SK-N-MC (cell line): ENCODE results near the gene CDSN.

Experiments used
- DNase-seq: peaks from one replicate; pipeline ENCODE4 v3.0.0-alpha.2; 2011; ENCODE audit warnings: low read depth, low spot score
- H3K27ac ChIP-seq: fragments of 200-600 bp; sonication (generic); 2 replicates; pipeline ENCODE4 v1.5.1; 2016; ENCODE audit warnings: mixed run types
- H3K36me3 ChIP-seq: fragments of 200-600 bp; sonication (generic); 2 replicates; pipeline ENCODE4 v1.6.1; 2017; ENCODE audit warnings: antibody characterized with exemption, low read length, mixed read lengths; ENCODE audit not compliant: insufficient read depth
- H3K4me3 ChIP-seq: fragments of 200-600 bp; sonication (generic); 2 replicates; pipeline ENCODE4 v1.5.1; 2016
- H3K9ac ChIP-seq: fragments of 200-600 bp; sonication (generic); 2 replicates; pipeline ENCODE4 v1.8.0; 2017; ENCODE audit warnings: mixed run types, mixed read lengths; ENCODE audit not compliant: insufficient read length
- H3K9me3 ChIP-seq: fragments of 200-600 bp; sonication (generic); 2 replicates; pipeline ENCODE4 v1.6.1; 2017; ENCODE audit warnings: low read depth, mild to moderate bottlenecking, antibody characterized with exemption, low read length, moderate library complexity, mixed read lengths
- EZH2 ChIP-seq: fragments of 200-600 bp; sonication (generic); IDR thresholded peaks from one replicate; pipeline ENCODE4 v1.6.1; 2017; ENCODE audit warnings: antibody characterized with exemption
- FOXP2 ChIP-seq: optimal IDR thresholded peaks from 2 replicates; pipeline ENCODE3; 2011; ENCODE audit warnings: mild to moderate bottlenecking, moderate library complexity; ENCODE audit not compliant: insufficient read depth; ENCODE audit errors: extremely low read length, control extremely low read depth
- POLR2AphosphoS5 ChIP-seq: IDR thresholded peaks from 2 replicates; pipeline ENCODE4 v1.6.1; 2012; ENCODE audit warnings: mild to moderate bottlenecking, low read depth, low read length, borderline replicate concordance

Gene CDSN

GRCh38 chr6:31149827-31150447, 29.7 kb upstream of the CDSN start:
- Histone ChIP-seq H3K9ac (no peak overlapping the region), H3K4me3 (no peak overlapping the region), H3K27ac (no peak overlapping the region), H3K36me3 (peaks cover 8% of the 10 kb centered on the region; the same call in 1 of the 2 replicates), H3K9me3 (no peaks in the 10 kb centered on the region)
- no peak for TF ChIP-seq FOXP2
- no peak for TF ChIP-seq EZH2
- no peak for TF ChIP-seq POLR2AphosphoS5
- DNase-seq: no peak

DNA sequence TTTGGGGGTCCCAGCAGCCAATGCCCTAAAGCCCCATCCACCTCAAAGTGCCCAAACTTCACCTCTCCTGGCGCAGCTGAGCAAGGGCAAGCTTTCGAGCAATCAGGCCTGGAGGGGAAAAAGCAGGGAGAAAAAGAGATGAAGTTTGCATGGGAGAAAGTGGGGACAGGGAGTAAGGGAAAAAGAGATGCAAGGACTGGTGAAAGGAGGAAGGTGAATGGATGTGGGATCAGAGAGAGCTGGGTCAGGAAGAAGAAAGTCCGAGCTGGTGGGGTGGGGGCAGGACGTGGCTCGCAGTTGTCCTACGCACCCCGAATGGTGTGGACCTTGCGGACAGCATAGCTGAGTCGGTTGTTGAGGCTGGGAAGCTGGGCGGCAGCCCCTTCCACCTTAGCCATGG, 25.1 kb upstream of the CDSN start:
- H3K9me3 ChIP-seq: no peaks in the 10 kb centered on the region
- no peak overlapping the region for H3K4me3 ChIP-seq
- H3K36me3 ChIP-seq: peaks cover 13% of the 10 kb centered on the region; the same call in 1 of the 2 replicates
- DNase-seq: no peak
- no peak overlapping the region for H3K9ac ChIP-seq
- TF ChIP-seq POLR2AphosphoS5 (no peak), FOXP2 (no peak), EZH2 (no peak)
- H3K27ac ChIP-seq: no peak overlapping the region

DNA sequence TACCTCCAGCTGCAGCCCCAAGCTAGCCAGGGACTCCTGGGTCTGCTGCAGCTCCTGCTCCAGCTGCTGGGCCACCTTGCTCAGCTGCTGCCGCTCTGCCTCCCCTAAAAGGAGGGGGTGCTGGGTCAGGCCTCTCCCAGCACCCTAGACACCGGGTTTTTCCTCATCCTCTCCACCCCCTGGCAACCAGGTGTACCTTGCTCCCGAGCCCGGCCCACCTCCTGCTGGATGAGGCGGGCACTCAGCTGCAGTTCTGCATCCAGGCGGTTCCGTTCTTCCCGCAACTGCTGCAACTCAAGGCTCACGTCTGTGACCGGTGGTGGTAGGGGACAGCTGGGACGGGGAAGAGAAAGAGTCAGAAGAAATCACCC, 24.7 kb upstream of the CDSN start:
- no peak for TF ChIP-seq EZH2
- no peak overlapping the region for H3K4me3 ChIP-seq
- no peak overlapping the region for H3K9ac ChIP-seq
- DNase-seq: no peak
- H3K36me3 ChIP-seq: peaks cover 13% of the 10 kb centered on the region; the same call in 1 of the 2 replicates
- H3K27ac ChIP-seq: no peak overlapping the region
- H3K9me3 ChIP-seq: no peaks in the 10 kb centered on the region

- DNase-seq: no peak
- H3K9me3 ChIP-seq: no peaks in the 10 kb centered on the region
- TF ChIP-seq FOXP2: no peak
- no peak for TF ChIP-seq EZH2
- TF ChIP-seq POLR2AphosphoS5: no peak
- peaks cover 13% of the 10 kb centered on the region; the same call in 1 of the 2 replicates for H3K36me3 ChIP-seq
- no peak overlapping the region for H3K4me3 ChIP-seq
- no peak overlapping the region for H3K27ac ChIP-seq
- no peak overlapping the region for H3K9ac ChIP-seq
Observed at GRCh38 chr6:31144296-31144969, 24.2 kb upstream of the CDSN start.

GRCh38 chr6:31143148-31143547, 22.9 kb upstream of the CDSN start:
- H3K36me3 ChIP-seq: peaks cover 10% of the 10 kb centered on the region; the same call in 1 of the 2 replicates
- no peak overlapping the region for H3K9ac ChIP-seq
- H3K9me3 ChIP-seq: no peaks in the 10 kb centered on the region
- no peak overlapping the region for H3K4me3 ChIP-seq
- no peak overlapping the region for H3K27ac ChIP-seq
- TF ChIP-seq EZH2 (no peak), FOXP2 (no peak), POLR2AphosphoS5 (no peak)
- DNase-seq: no peak

GRCh38 chr6:31142361-31142761, 22.1 kb upstream of the CDSN start:
- TF ChIP-seq POLR2AphosphoS5 (no peak), FOXP2 (no peak), EZH2 (no peak)
- no peak for DNase-seq

GRCh38 chr6:31140643-31141042, 20.4 kb upstream of the CDSN start:
- H3K9ac ChIP-seq: no peak overlapping the region
- no peak for DNase-seq
- H3K4me3 ChIP-seq: no peak overlapping the region
- no peaks in the 10 kb centered on the region for H3K9me3 ChIP-seq
- TF ChIP-seq FOXP2 (no peak), EZH2 (no peak), POLR2AphosphoS5 (no peak)
- H3K27ac ChIP-seq: no peak overlapping the region
- H3K36me3 ChIP-seq: peaks cover 8% of the 10 kb centered on the region; the same call in 1 of the 2 replicates

More at GRCh38 chr6:31142361-31142761, 22.1 kb upstream of the CDSN start:
- no peaks in the 10 kb centered on the region for H3K9me3 ChIP-seq
- peaks cover 8% of the 10 kb centered on the region; the same call in 1 of the 2 replicates for H3K36me3 ChIP-seq
- no peak overlapping the region for H3K4me3 ChIP-seq
- H3K27ac ChIP-seq: no peak overlapping the region
- H3K9ac ChIP-seq: no peak overlapping the region

- Histone ChIP-seq H3K9me3 (no peaks in the 10 kb centered on the region), H3K4me3 (no peak overlapping the region), H3K9ac (no peak overlapping the region), H3K36me3 (peaks cover 8% of the 10 kb centered on the region; the same call in 1 of the 2 replicates), H3K27ac (no peak overlapping the region)
- TF ChIP-seq EZH2 (no peak), POLR2AphosphoS5 (no peak), FOXP2 (no peak)
- DNase-seq: no peak
Observed at GRCh38 chr6:31139599-31139998, 19.4 kb upstream of the CDSN start.

DNA sequence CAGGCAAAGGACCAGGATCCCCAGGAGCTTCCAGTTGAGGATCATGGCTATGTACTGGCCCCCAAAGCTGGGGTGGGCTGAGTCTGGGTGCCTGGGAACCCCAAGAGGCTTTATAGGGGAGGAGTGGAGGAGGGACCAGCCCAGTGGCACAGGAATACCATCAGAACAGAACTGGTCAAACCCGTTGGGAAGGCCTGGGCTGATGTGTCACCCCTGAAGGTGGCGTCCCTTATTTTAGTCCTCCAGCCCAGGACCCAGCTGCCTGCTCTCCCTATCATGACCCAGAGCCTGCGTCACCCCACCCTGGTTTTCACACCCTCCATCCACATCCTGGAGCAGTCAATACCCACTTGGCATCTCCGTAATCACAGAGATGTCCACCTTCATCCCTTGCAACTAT, 18.7 kb upstream of the CDSN start, which contains the start of gene PSORS1C2:
PSORS1C2 (minus strand) TSS at position 85 of the 400 bp plus-strand sequence; CDS start at position 45, 40 bp downstream.
- no peak within 1 kb of the TSS for H3K27ac ChIP-seq
- DNase-seq: no peak
- TF ChIP-seq POLR2AphosphoS5 (no peak), FOXP2 (no peak), EZH2 (no peak)
- H3K4me3 ChIP-seq: peak within 1 kb of the TSS; percentile 70
- H3K36me3 ChIP-seq: peaks cover 8% of the 10 kb centered on the region; the same call in 1 of the 2 replicates
- no peaks in the 10 kb centered on the region for H3K9me3 ChIP-seq
- H3K9ac ChIP-seq: no peak within 1 kb of the TSS
